GM12891 (cell line): ENCODE measurements around the gene RCOR1.

Experiments used
- PAX5 ChIP-seq: IDR thresholded peaks from 2 replicates; pipeline ENCODE4 v1.6.1; 2011; ENCODE audit warnings: low read length, moderate library complexity, mild to moderate bottlenecking; ENCODE audit not compliant: insufficient read depth, severe bottlenecking
- POLR2A ChIP-seq: IDR thresholded peaks from 2 replicates; pipeline ENCODE4 v1.6.1; 2011; ENCODE audit warnings: low read depth, low read length, control low read depth
- POLR2AphosphoS5 ChIP-seq: IDR thresholded peaks from 2 replicates; pipeline ENCODE4 v1.6.1; 2011; ENCODE audit warnings: low read depth, low read length, control low read depth
- POU2F2 ChIP-seq: IDR thresholded peaks from 2 replicates; pipeline ENCODE4 v1.6.1; 2011; ENCODE audit warnings: low read depth, mild to moderate bottlenecking, control low read depth, low read length, moderate library complexity
- SPI1 ChIP-seq: IDR thresholded peaks from 2 replicates; pipeline ENCODE4 v1.6.1; 2011; ENCODE audit warnings: low read depth, low read length, control low read depth
- TAF1 ChIP-seq: IDR thresholded peaks from 2 replicates; pipeline ENCODE4 v1.6.1; 2011; ENCODE audit warnings: low read depth, low read length, control low read depth

- TF ChIP-seq POLR2A (no peak), TAF1 (no peak), POLR2AphosphoS5 (no peak), SPI1 (no peak), PAX5 (no peak), POU2F2 (no peak)
These were observed 138.8 kb downstream of the RCOR1 start for GRCh38 chr14:102731101-102731870.
